H1 (cell line): ENCODE results near the gene STX12. TPM values are rescaled to one million over a fixed set of nuclear protein-coding genes. Genes with fewer than 3 reads are reported as not detected.

ENCODE experiments used
- CTCF ChIA-PET: fragments of 300-600 bp; sonication (Branson Sonifier 250); formaldehyde crosslinking; loops from one replicate; lab custom pipeline; 2021; ENCODE audit not compliant: partially characterized antibody; lab: Charles Lee
- POLR2A ChIA-PET: fragments of 300-600 bp; sonication (Branson Sonifier 250); formaldehyde crosslinking; loops from one replicate; lab custom pipeline; 2021; ENCODE audit warnings: inconsistent platforms; ENCODE audit not compliant: partially characterized antibody; lab: Charles Lee
- DNase-seq, 2 experiments: peaks; one replicate each; pipeline versions ENCODE4 v3.0.0 to v3.0.0-alpha.2; 2010 to 2022; ENCODE audit warnings: low spot score in 2 of 2, low read depth in 1 of 2, mixed read lengths in 1 of 2
- FAIRE-seq: peaks from 2 replicates; lab custom pipeline; 2011; peaks lifted over from hg19 to GRCh38; lab: Jason Lieb, UNC
- H2AFZ ChIP-seq: 2 replicates; pipeline ENCODE4 v1.8.1; 2012; ENCODE audit warnings: low read length, inconsistent platforms
- H2AK5ac ChIP-seq: 2 replicates; pipeline ENCODE4 v1.6.1; 2013; ENCODE audit warnings: low read depth, low read length
- H2BK120ac ChIP-seq: replicated peaks from 2 replicates; pipeline ENCODE3; 2013; ENCODE audit warnings: low read depth, low read length, inconsistent platforms
- H2BK12ac ChIP-seq: 2 replicates; pipeline ENCODE4 v1.6.1; 2013; ENCODE audit warnings: low read depth, low read length
- H2BK15ac ChIP-seq: 2 replicates; pipeline ENCODE4 v1.6.1; 2013; ENCODE audit warnings: low read length
- H2BK20ac ChIP-seq: 2 replicates; pipeline ENCODE4 v1.6.1; 2013; ENCODE audit warnings: low read length
- H2BK5ac ChIP-seq: 2 replicates; pipeline ENCODE4 v1.6.1; 2013; ENCODE audit warnings: low read depth, low read length
- H3K14ac ChIP-seq: 2 replicates; pipeline ENCODE4 v1.6.1; 2013; ENCODE audit warnings: inconsistent platforms; ENCODE audit not compliant: insufficient read length
- H3K18ac ChIP-seq: 2 replicates; pipeline ENCODE4 v1.6.1; 2013; ENCODE audit warnings: low read length; ENCODE audit errors: extremely low read depth
- H3K23ac ChIP-seq: 2 replicates; pipeline ENCODE4 v1.6.1; 2013; ENCODE audit warnings: inconsistent platforms; ENCODE audit not compliant: insufficient read length
- H3K23me2 ChIP-seq: 2 replicates; pipeline ENCODE4 v1.6.1; 2013; ENCODE audit warnings: low read depth, low read length
- H3K27ac ChIP-seq: 2 replicates; pipeline ENCODE4 v1.6.1; 2011; ENCODE audit warnings: low read depth, low read length, inconsistent platforms
- H3K27me3 ChIP-seq, 4 experiments: replicated peaks in 1 of 4; 1 replicate in 1 of 4; 2 replicates in 3 of 4; pipeline versions ENCODE4 v1.6.1 to v1.8.1; 2011 to 2013; ENCODE audit warnings: low read length in 3 of 4, mild to moderate bottlenecking in 3 of 4, inconsistent platforms in 2 of 4, mixed read lengths in 2 of 4, moderate library complexity in 1 of 4; ENCODE audit not compliant: control insufficient read depth in 3 of 4, insufficient read depth in 3 of 4; ENCODE audit errors: extremely low read depth in 1 of 4
- H3K36me3 ChIP-seq, 4 experiments: 2 replicates each; pipeline versions ENCODE4 v1.6.1 to v1.8.1; 2011 to 2013; ENCODE audit warnings: mild to moderate bottlenecking in 4 of 4, low read length in 3 of 4, moderate library complexity in 2 of 4, control low read depth in 1 of 4, inconsistent platforms in 1 of 4; ENCODE audit not compliant: insufficient read depth in 4 of 4, control insufficient read depth in 2 of 4
- H3K4ac ChIP-seq: replicated peaks from 2 replicates; pipeline ENCODE3; 2013; ENCODE audit warnings: low read length, low read depth, mixed read lengths, inconsistent platforms; ENCODE audit not compliant: insufficient read length
- H3K4me1 ChIP-seq, 4 experiments: replicated peaks in 1 of 4; 1 replicate in 1 of 4; 2 replicates in 3 of 4; pipeline versions ENCODE4 v1.6.1 to v1.8.1; 2011 to 2013; ENCODE audit warnings: low read length in 3 of 4, inconsistent platforms in 2 of 4, mixed read lengths in 1 of 4; ENCODE audit not compliant: insufficient read depth in 4 of 4, control insufficient read depth in 3 of 4
- H3K4me2 ChIP-seq, 2 experiments: 2 replicates each; pipeline versions ENCODE4 v1.6.1 to v1.8.1; 2011 to 2013; ENCODE audit warnings: low read depth in 2 of 2, low read length in 2 of 2, control low read depth in 1 of 2, inconsistent platforms in 1 of 2, mild to moderate bottlenecking in 1 of 2; ENCODE audit not compliant: insufficient read depth in 1 of 2
- H3K4me3 ChIP-seq, 4 experiments: fragments of 200-600, 300-600 bp in 1 of 4; sonication (generic), shearing (Covaris generic), sonication (Bioruptor Twin) in 1 of 4; 2 replicates each; pipeline versions ENCODE4 v1.5.1 to v1.8.1; 2011 to 2016; ENCODE audit warnings: low read length in 4 of 4, low read depth in 3 of 4, control low read depth in 2 of 4, inconsistent platforms in 2 of 4, mild to moderate bottlenecking in 2 of 4, mixed read lengths in 1 of 4, moderate library complexity in 1 of 4; ENCODE audit not compliant: insufficient read depth in 2 of 4; ENCODE audit errors: extremely low read depth in 1 of 4
- H3K56ac ChIP-seq: replicated peaks from 2 replicates; pipeline ENCODE3; 2013; ENCODE audit warnings: low read depth, mild to moderate bottlenecking, mixed read lengths, low read length, inconsistent platforms; ENCODE audit not compliant: insufficient read length
- H3K79me1 ChIP-seq: 2 replicates; pipeline ENCODE4 v1.6.1; 2013; ENCODE audit warnings: low read depth, low read length, control low read depth
- H3K79me2 ChIP-seq, 2 experiments: 2 replicates each; pipeline versions ENCODE4 v1.6.1 to v1.8.1; 2012 to 2013; ENCODE audit warnings: low read length in 2 of 2, mild to moderate bottlenecking in 2 of 2, inconsistent platforms in 1 of 2; ENCODE audit not compliant: insufficient read depth in 2 of 2, control insufficient read depth in 1 of 2
- H3K9ac ChIP-seq, 4 experiments: replicated peaks in 1 of 4; 1 replicate in 1 of 4; 2 replicates in 3 of 4; pipeline versions ENCODE4 v1.6.1 to v1.8.1; 2011 to 2013; ENCODE audit warnings: low read depth in 3 of 4, low read length in 3 of 4, control low read depth in 2 of 4, mild to moderate bottlenecking in 2 of 4, moderate library complexity in 2 of 4, inconsistent platforms in 1 of 4; ENCODE audit errors: extremely low read depth in 1 of 4
- H3K9me3 ChIP-seq, 2 experiments: 2 replicates each; pipeline versions ENCODE4 v1.6.1 to v1.8.1; 2012 to 2013; ENCODE audit warnings: mild to moderate bottlenecking in 2 of 2, moderate library complexity in 2 of 2, control low read depth in 1 of 2, inconsistent platforms in 1 of 2, low read depth in 1 of 2, low read length in 1 of 2, mixed read lengths in 1 of 2; ENCODE audit not compliant: insufficient read depth in 2 of 2
- H4K20me1 ChIP-seq, 2 experiments: replicated peaks in 1 of 2; 2 replicates each; pipeline versions ENCODE3 to v1.8.1; 2011 to 2013; ENCODE audit warnings: inconsistent platforms in 2 of 2, low read length in 2 of 2, mild to moderate bottlenecking in 1 of 2; ENCODE audit not compliant: insufficient read depth in 2 of 2, control insufficient read depth in 1 of 2
- H4K5ac ChIP-seq: 2 replicates; pipeline ENCODE4 v1.6.1; 2013; ENCODE audit warnings: low read length, low read depth, mixed read lengths, inconsistent platforms; ENCODE audit not compliant: insufficient read length
- H4K8ac ChIP-seq: 2 replicates; pipeline ENCODE4 v1.8.0; 2013; ENCODE audit warnings: mild to moderate bottlenecking, moderate library complexity, low read length, inconsistent platforms; ENCODE audit not compliant: insufficient read depth; ENCODE audit errors: extremely low read depth
- H4K91ac ChIP-seq: replicated peaks from 2 replicates; pipeline ENCODE3; 2013; ENCODE audit warnings: low read length, mixed read lengths, inconsistent platforms; ENCODE audit not compliant: insufficient read length
- CHD2 ChIP-seq: IDR thresholded peaks from 2 replicates; pipeline ENCODE4 v1.6.1; 2012; ENCODE audit warnings: low read length, improper control_type of control experiment
- CREB1 ChIP-seq: IDR thresholded peaks from 2 replicates; pipeline ENCODE4 v1.6.1; 2012; ENCODE audit warnings: inconsistent platforms
- GABPA ChIP-seq: IDR thresholded peaks from 2 replicates; pipeline ENCODE4 v1.6.1; 2011; ENCODE audit warnings: mild to moderate bottlenecking, low read length, moderate library complexity, borderline replicate concordance; ENCODE audit not compliant: insufficient read depth
- KDM1A ChIP-seq: fragments of 200-600, 300-600 bp; sonication (generic); IDR thresholded peaks from 2 replicates; pipeline ENCODE4 v1.7.1; 2016; ENCODE audit warnings: mild to moderate bottlenecking, low read length, borderline replicate concordance
- KDM4A ChIP-seq: IDR thresholded peaks from one replicate; pipeline ENCODE4 v1.7.1; 2012; ENCODE audit warnings: low read depth, mild to moderate bottlenecking, moderate library complexity, low read length, inconsistent platforms; ENCODE audit not compliant: severe bottlenecking
- MAFK ChIP-seq: IDR thresholded peaks from 2 replicates; pipeline ENCODE4 v1.6.1; 2012; ENCODE audit warnings: low read depth, mild to moderate bottlenecking, improper control_type of control experiment, low read length
- NANOG ChIP-seq: IDR thresholded peaks from 2 replicates; pipeline ENCODE4 v1.6.1; 2011; ENCODE audit warnings: low read length, low read depth, mild to moderate bottlenecking, inconsistent platforms; ENCODE audit not compliant: insufficient read depth, poor library complexity, severe bottlenecking
- SP2 ChIP-seq: IDR thresholded peaks from 2 replicates; pipeline ENCODE4 v1.6.1; 2012; ENCODE audit warnings: mild to moderate bottlenecking, low read length, inconsistent platforms
- YY1 ChIP-seq: IDR thresholded peaks from 2 replicates; pipeline ENCODE4 v1.6.1; 2011; ENCODE audit warnings: low read depth, mild to moderate bottlenecking, low read length
- WGBS, 2 experiments: shearing (Covaris generic) in 1 of 2; methylation state at CpG; one replicate each; pipeline versions ENCODE4 v1.1.6 to v1.1.7; 2013 to 2015; ENCODE audit warnings: low lambda C conversion rate in 2 of 2, mixed read lengths in 2 of 2, inconsistent platforms in 1 of 2, low coverage in 1 of 2, missing lambda C conversion rate in 1 of 2; ENCODE audit not compliant: insufficient replicate concordance in 2 of 2, insufficient coverage in 1 of 2, insufficient read length in 1 of 2; ENCODE audit errors: extremely low coverage in 1 of 2, missing lambda C conversion rate in 1 of 2; 5-methylcytosine and 5-hydroxymethylcytosine counted together
- polyA plus RNA-seq, 7 experiments: library from polyadenylated mRNA; depleted of rRNA in 3 of 7; stranded (reverse) in 5 of 7; unstranded in 2 of 7; fragments of >200 nt in 5 of 7; fragments of 200-250 nt in 2 of 7; gene quantifications; 1 replicate in 5 of 7; 2 replicates in 1 of 7; 4 replicates in 1 of 7; pipeline versions ENCODE4 v1.2.1 to v1.2.3, GENCODE V29; 2011 to 2013; ENCODE audit warnings: missing spikeins in 2 of 7, mixed read lengths in 2 of 7
- total RNA-seq: library from RNA; stranded (reverse); fragmentation: NEBNext Ultra II Directional; extraction: Animal tissue kit (Norgen Biotek cat#: 25700); gene quantifications from 2 replicates; pipeline ENCODE4 v1.2.1, GENCODE V29; 2021
- TF ChIP-seq, protein P1 (sequence below): IDR thresholded peaks from 2 replicates; pipeline ENCODE4 v1.6.1; 2012; ENCODE audit warnings: inconsistent platforms
- TF ChIP-seq, protein P2 (sequence below), 3 experiments: IDR thresholded peaks; 1 replicate in 2 of 3; 2 replicates in 1 of 3; pipeline versions ENCODE4 v1.5.1 to v1.6.1; 2011; ENCODE audit warnings: low read length in 3 of 3, mild to moderate bottlenecking in 3 of 3, inconsistent platforms in 2 of 3, low read depth in 1 of 3, moderate library complexity in 1 of 3; ENCODE audit not compliant: insufficient read depth in 1 of 3; ENCODE audit errors: control extremely low read depth in 1 of 3
- TF ChIP-seq, protein P3 (sequence below): IDR thresholded peaks from 2 replicates; pipeline ENCODE4 v1.6.1; 2011; ENCODE audit warnings: low read depth, mild to moderate bottlenecking, low read length; ENCODE audit not compliant: insufficient read depth

Gene STX12
- total and polyA plus RNA-seq, 2 of the 8 experiments (the other 6 are each of a cell fraction or from before 2014, with no cell fraction given), result 3.7 to 11.0 TPM

DNA sequence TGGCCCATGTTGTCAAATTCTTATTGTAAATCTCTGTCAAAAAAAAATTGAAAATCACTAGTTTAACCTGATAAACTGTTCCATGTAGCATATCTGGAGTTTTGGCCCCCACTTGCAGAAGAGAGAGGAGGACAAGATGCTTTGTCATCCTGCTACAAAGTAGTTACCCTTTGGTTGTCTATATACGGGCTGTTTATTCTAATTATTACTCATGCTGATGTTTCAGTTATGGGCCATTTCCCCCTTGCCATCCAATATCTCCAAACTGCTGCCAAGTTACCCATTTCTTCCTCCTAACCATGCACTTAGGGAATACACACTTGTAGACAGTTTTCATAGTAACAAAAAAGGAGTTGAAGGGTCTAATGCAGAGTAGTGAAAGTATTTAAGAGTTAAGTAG lies 22.6 kb downstream of the STX12 start:
- Histone ChIP-seq H2AFZ (no peak overlapping the region), H2BK15ac (no peak overlapping the region), H3K4me3 (no peak overlapping the region), H3K23ac (no peak overlapping the region), H3K79me2 (no peaks in the 10 kb centered on the region), H3K18ac (no peak overlapping the region), H4K8ac (no peak overlapping the region), H2AK5ac (no peak overlapping the region), H3K79me1 (no peaks in the 10 kb centered on the region), H3K27me3 (no peaks in the 10 kb centered on the region), H2BK20ac (no peak overlapping the region), H2BK5ac (no peak overlapping the region), H4K5ac (no peak overlapping the region), H3K23me2 (no peaks in the 10 kb centered on the region; the same call in 1 of the 2 replicates), H2BK12ac (no peak overlapping the region), H3K4ac (no peak overlapping the region), H4K91ac (no peak overlapping the region), H3K9me3 (no peaks in the 10 kb centered on the region), H4K20me1 (no peaks in the 10 kb centered on the region), H3K27ac (no peak overlapping the region), H3K4me2 (no peak overlapping the region), H3K56ac (no peak overlapping the region), H3K14ac (no peak overlapping the region), H3K9ac (no peak overlapping the region), H3K36me3 (no peaks in the 10 kb centered on the region; a peak in 1 of 8 replicates), H2BK120ac (no peak overlapping the region), H3K4me1 (no peaks in the 10 kb centered on the region)
- WGBS, 2 experiments, result 92% methylated on average over 1 of the region's 1 CpG; no CpG with 5 or more reads in 1 of the 2 experiments
- no peak for DNase-seq
- ChIA-PET CTCF (no interaction called here), POLR2A (no interaction called here)
- FAIRE-seq, result no peak
- TF ChIP-seq KDM1A (no peak), SP2 (no peak), CREB1 (no peak), YY1 (no peak), KDM4A (no peak), MAFK (no peak), CHD2 (no peak), GABPA (no peak), NANOG (no peak)
- TF ChIP-seq, protein P1, sequence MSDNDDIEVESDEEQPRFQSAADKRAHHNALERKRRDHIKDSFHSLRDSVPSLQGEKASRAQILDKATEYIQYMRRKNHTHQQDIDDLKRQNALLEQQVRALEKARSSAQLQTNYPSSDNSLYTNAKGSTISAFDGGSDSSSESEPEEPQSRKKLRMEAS, result no peak
- TF ChIP-seq, protein P2, sequence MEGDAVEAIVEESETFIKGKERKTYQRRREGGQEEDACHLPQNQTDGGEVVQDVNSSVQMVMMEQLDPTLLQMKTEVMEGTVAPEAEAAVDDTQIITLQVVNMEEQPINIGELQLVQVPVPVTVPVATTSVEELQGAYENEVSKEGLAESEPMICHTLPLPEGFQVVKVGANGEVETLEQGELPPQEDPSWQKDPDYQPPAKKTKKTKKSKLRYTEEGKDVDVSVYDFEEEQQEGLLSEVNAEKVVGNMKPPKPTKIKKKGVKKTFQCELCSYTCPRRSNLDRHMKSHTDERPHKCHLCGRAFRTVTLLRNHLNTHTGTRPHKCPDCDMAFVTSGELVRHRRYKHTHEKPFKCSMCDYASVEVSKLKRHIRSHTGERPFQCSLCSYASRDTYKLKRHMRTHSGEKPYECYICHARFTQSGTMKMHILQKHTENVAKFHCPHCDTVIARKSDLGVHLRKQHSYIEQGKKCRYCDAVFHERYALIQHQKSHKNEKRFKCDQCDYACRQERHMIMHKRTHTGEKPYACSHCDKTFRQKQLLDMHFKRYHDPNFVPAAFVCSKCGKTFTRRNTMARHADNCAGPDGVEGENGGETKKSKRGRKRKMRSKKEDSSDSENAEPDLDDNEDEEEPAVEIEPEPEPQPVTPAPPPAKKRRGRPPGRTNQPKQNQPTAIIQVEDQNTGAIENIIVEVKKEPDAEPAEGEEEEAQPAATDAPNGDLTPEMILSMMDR (IDR thresholded peaks at IDR 0.05; ENCODE audit: control extremely low read depth in 1 of 3, insufficient read depth in 1 of 3, low read depth in 1 of 3, low read length in 3 of 3), result no peak
- TF ChIP-seq, protein P3, sequence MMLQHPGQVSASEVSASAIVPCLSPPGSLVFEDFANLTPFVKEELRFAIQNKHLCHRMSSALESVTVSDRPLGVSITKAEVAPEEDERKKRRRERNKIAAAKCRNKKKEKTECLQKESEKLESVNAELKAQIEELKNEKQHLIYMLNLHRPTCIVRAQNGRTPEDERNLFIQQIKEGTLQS, result no peak
